ENCODE results near the gene KDR.
A peak's percentile ranks its signal among the peaks of the same experiment; 100 is the strongest.

The KDR gene

GRCh38 chr4:55125087-55125721 is at the start of gene KDR:
Gene KDR, minus strand, starts transcription at chr4:55125595. Its CDS starts 302 bp downstream, at chr4:55125293.
- no peaks in the 10 kb centered on the region for H3K36me3 Mint-ChIP-seq
- peaks cover 27% of the 10 kb centered on the region for H3K27me3 Mint-ChIP-seq
- H3K9me3 Mint-ChIP-seq (ENCODE audit: low read depth) = no peaks in the 10 kb centered on the region
- H3K27ac Mint-ChIP-seq = no peak within 1 kb of the TSS
- H3K4me1 Mint-ChIP-seq (ENCODE audit: low read depth) = peaks cover 2% of the 10 kb centered on the region
- H3K4me3 Mint-ChIP-seq = peak within 1 kb of the TSS; percentile 30

GRCh38 chr4:55173580-55173979 is 48.2 kb upstream of the KDR start:
- peaks cover 3% of the 10 kb centered on the region for H3K27me3 Mint-ChIP-seq
- H3K4me3 Mint-ChIP-seq = no peak overlapping the region
- H3K27ac Mint-ChIP-seq = no peak overlapping the region
- H3K4me1 Mint-ChIP-seq (ENCODE audit: low read depth) = no peaks in the 10 kb centered on the region
- H3K36me3 Mint-ChIP-seq = no peaks in the 10 kb centered on the region
- H3K9me3 Mint-ChIP-seq (ENCODE audit: low read depth) = no peaks in the 10 kb centered on the region

- Mint-ChIP-seq H3K27ac (no peak overlapping the region), H3K9me3 (ENCODE audit: low read depth) (no peaks in the 10 kb centered on the region), H3K4me1 (ENCODE audit: low read depth) (no peaks in the 10 kb centered on the region), H3K36me3 (no peaks in the 10 kb centered on the region), H3K27me3 (peaks cover 3% of the 10 kb centered on the region), H3K4me3 (no peak overlapping the region)
These were observed 47.4 kb upstream of the KDR start for GRCh38 chr4:55172694-55173287.

GRCh38 chr4:55170462-55170861 is 45.1 kb upstream of the KDR start:
- Mint-ChIP-seq H3K27ac (no peak overlapping the region), H3K36me3 (no peaks in the 10 kb centered on the region), H3K4me1 (ENCODE audit: low read depth) (no peaks in the 10 kb centered on the region), H3K4me3 (no peak overlapping the region), H3K27me3 (peaks cover 3% of the 10 kb centered on the region), H3K9me3 (ENCODE audit: low read depth) (peaks cover 3% of the 10 kb centered on the region)

GRCh38 chr4:55169352-55169961 is 44.1 kb upstream of the KDR start:
- peaks cover 4% of the 10 kb centered on the region for H3K9me3 Mint-ChIP-seq (ENCODE audit: low read depth)
- H3K4me1 Mint-ChIP-seq (ENCODE audit: low read depth) = no peaks in the 10 kb centered on the region
- H3K27me3 Mint-ChIP-seq = peaks cover 3% of the 10 kb centered on the region
- H3K36me3 Mint-ChIP-seq = no peaks in the 10 kb centered on the region
- H3K27ac Mint-ChIP-seq = no peak overlapping the region
- H3K4me3 Mint-ChIP-seq = no peak overlapping the region

- Mint-ChIP-seq H3K9me3 (ENCODE audit: low read depth) (peaks cover 4% of the 10 kb centered on the region), H3K36me3 (no peaks in the 10 kb centered on the region), H3K4me1 (ENCODE audit: low read depth) (peaks cover 3% of the 10 kb centered on the region), H3K27ac (no peak overlapping the region), H3K4me3 (no peak overlapping the region), H3K27me3 (peaks cover 11% of the 10 kb centered on the region)
These were observed 37.0 kb upstream of the KDR start for GRCh38 chr4:55162396-55162795.

GRCh38 chr4:55161739-55162138 is 36.3 kb upstream of the KDR start:
- Mint-ChIP-seq H3K4me3 (no peak overlapping the region), H3K4me1 (ENCODE audit: low read depth) (peaks cover 3% of the 10 kb centered on the region), H3K27ac (no peak overlapping the region), H3K9me3 (ENCODE audit: low read depth) (peaks cover 4% of the 10 kb centered on the region), H3K27me3 (peaks cover 11% of the 10 kb centered on the region), H3K36me3 (no peaks in the 10 kb centered on the region)

GRCh38 chr4:55159851-55160250 is 34.5 kb upstream of the KDR start:
- Mint-ChIP-seq H3K9me3 (ENCODE audit: low read depth) (no peaks in the 10 kb centered on the region), H3K4me3 (no peak overlapping the region), H3K27ac (no peak overlapping the region), H3K27me3 (peaks cover 13% of the 10 kb centered on the region), H3K4me1 (ENCODE audit: low read depth) (peaks cover 3% of the 10 kb centered on the region), H3K36me3 (no peaks in the 10 kb centered on the region)

GRCh38 chr4:55158957-55159356 is 33.6 kb upstream of the KDR start:
- Mint-ChIP-seq H3K27ac (no peak overlapping the region), H3K4me3 (no peak overlapping the region), H3K9me3 (ENCODE audit: low read depth) (no peaks in the 10 kb centered on the region), H3K4me1 (ENCODE audit: low read depth) (peaks cover 3% of the 10 kb centered on the region), H3K27me3 (peaks cover 15% of the 10 kb centered on the region), H3K36me3 (no peaks in the 10 kb centered on the region)

- Mint-ChIP-seq H3K27ac (no peak overlapping the region), H3K27me3 (peaks cover 19% of the 10 kb centered on the region), H3K4me3 (no peak overlapping the region), H3K9me3 (ENCODE audit: low read depth) (peaks cover 4% of the 10 kb centered on the region), H3K36me3 (no peaks in the 10 kb centered on the region), H3K4me1 (ENCODE audit: low read depth) (peaks cover 3% of the 10 kb centered on the region)
These were observed 32.3 kb upstream of the KDR start for GRCh38 chr4:55157559-55158277.

GRCh38 chr4:55154933-55155332 is 29.5 kb upstream of the KDR start:
- no peak overlapping the region for H3K27ac Mint-ChIP-seq
- H3K4me1 Mint-ChIP-seq (ENCODE audit: low read depth) = peaks cover 3% of the 10 kb centered on the region
- H3K27me3 Mint-ChIP-seq = peaks cover 22% of the 10 kb centered on the region
- H3K36me3 Mint-ChIP-seq = no peaks in the 10 kb centered on the region
- no peak overlapping the region for H3K4me3 Mint-ChIP-seq
- H3K9me3 Mint-ChIP-seq (ENCODE audit: low read depth) = peaks cover 7% of the 10 kb centered on the region

GRCh38 chr4:55154290-55154880 is 29.0 kb upstream of the KDR start:
- H3K9me3 Mint-ChIP-seq (ENCODE audit: low read depth) = peaks cover 7% of the 10 kb centered on the region
- no peaks in the 10 kb centered on the region for H3K36me3 Mint-ChIP-seq
- H3K27me3 Mint-ChIP-seq = peaks cover 19% of the 10 kb centered on the region
- H3K27ac Mint-ChIP-seq = no peak overlapping the region
- H3K4me3 Mint-ChIP-seq = no peak overlapping the region
- H3K4me1 Mint-ChIP-seq (ENCODE audit: low read depth) = peaks cover 3% of the 10 kb centered on the region

- no peaks in the 10 kb centered on the region for H3K4me1 Mint-ChIP-seq (ENCODE audit: low read depth)
- H3K27ac Mint-ChIP-seq = no peak overlapping the region
- H3K27me3 Mint-ChIP-seq = peaks cover 5% of the 10 kb centered on the region
- no peaks in the 10 kb centered on the region for H3K36me3 Mint-ChIP-seq
- H3K4me3 Mint-ChIP-seq = no peak overlapping the region
- no peaks in the 10 kb centered on the region for H3K9me3 Mint-ChIP-seq (ENCODE audit: low read depth)
These were observed 18.5 kb upstream of the KDR start for GRCh38 chr4:55143858-55144257.

- Mint-ChIP-seq H3K27me3 (peaks cover 9% of the 10 kb centered on the region), H3K9me3 (ENCODE audit: low read depth) (no peaks in the 10 kb centered on the region), H3K4me1 (ENCODE audit: low read depth) (no peaks in the 10 kb centered on the region), H3K4me3 (no peak overlapping the region), H3K36me3 (no peaks in the 10 kb centered on the region), H3K27ac (no peak overlapping the region)
These were observed 13.0 kb upstream of the KDR start for GRCh38 chr4:55138367-55138766.

- H3K27ac Mint-ChIP-seq = no peak overlapping the region
- no peak overlapping the region for H3K4me3 Mint-ChIP-seq
These were observed 11.2 kb upstream of the KDR start for GRCh38 chr4:55136634-55137033.

More at GRCh38 chr4:55136634-55137033, 11.2 kb upstream of the KDR start:
- Mint-ChIP-seq H3K4me1 (ENCODE audit: low read depth) (no peaks in the 10 kb centered on the region), H3K36me3 (no peaks in the 10 kb centered on the region), H3K9me3 (ENCODE audit: low read depth) (no peaks in the 10 kb centered on the region), H3K27me3 (peaks cover 12% of the 10 kb centered on the region)
